Measurements from ENCODE around the gene KCND3.

- no peak for TF ChIP-seq POLR2AphosphoS5 (IDR thresholded peaks at IDR 0.05; ENCODE audit: insufficient read depth in 1 of 2, low read depth in 1 of 2)
- no peak for TF ChIP-seq POLR2A (IDR thresholded peaks at IDR 0.05)
- TF ChIP-seq CTCF (IDR thresholded peaks at IDR 0.05): no peak
Measured at GRCh38 chr1:112026016-112026415, 36.5 kb upstream of the KCND3 start.
